GDM1 (cell line): ENCODE measurements around the gene ZHX3.

ENCODE experiments used
- DNase-seq: peaks from one replicate; lab custom pipeline; 2025; lab: John Stamatoyannopoulos, UW

The ZHX3 gene

GRCh38 chr20:41170386-41171105 is 147.0 kb downstream of the ZHX3 start:
- no peak for DNase-seq

GRCh38 chr20:41169791-41170351 is 147.7 kb downstream of the ZHX3 start:
- DNase-seq = no peak

- no peak for DNase-seq
These were observed 148.3 kb downstream of the ZHX3 start for GRCh38 chr20:41169162-41169690.

- no peak for DNase-seq
These were observed 149.0 kb downstream of the ZHX3 start for GRCh38 chr20:41168281-41169161.

- DNase-seq = peak; percentile 64
These were observed 149.9 kb downstream of the ZHX3 start for GRCh38 chr20:41167481-41168253.

- no peak for DNase-seq
These were observed 150.4 kb downstream of the ZHX3 start for GRCh38 chr20:41167118-41167470.

GRCh38 chr20:41166201-41167117 is 151.1 kb downstream of the ZHX3 start:
- no peak for DNase-seq

GRCh38 chr20:41165001-41165882 is 152.3 kb downstream of the ZHX3 start:
- DNase-seq = no peak

- no peak for DNase-seq
These were observed 153.7 kb downstream of the ZHX3 start for GRCh38 chr20:41163821-41164220.

- DNase-seq = no peak
These were observed 155.1 kb downstream of the ZHX3 start for GRCh38 chr20:41162396-41162795.

- no peak for DNase-seq
These were observed 155.6 kb downstream of the ZHX3 start for GRCh38 chr20:41161886-41162285.

- DNase-seq = no peak
These were observed 156.8 kb downstream of the ZHX3 start for GRCh38 chr20:41160686-41161085.

- no peak for DNase-seq
These were observed 158.0 kb downstream of the ZHX3 start for GRCh38 chr20:41159547-41159946.

GRCh38 chr20:41158082-41158625 is 159.4 kb downstream of the ZHX3 start:
- DNase-seq = no peak

- no peak for DNase-seq
These were observed 162.3 kb downstream of the ZHX3 start for GRCh38 chr20:41155261-41155660.

GRCh38 chr20:41154436-41155176 is 162.9 kb downstream of the ZHX3 start:
- DNase-seq = no peak

GRCh38 chr20:41152108-41152757 is 165.3 kb downstream of the ZHX3 start:
- no peak for DNase-seq

GRCh38 chr20:41151134-41151869 is 166.2 kb downstream of the ZHX3 start:
- DNase-seq = no peak
